Activated CD8-positive, alpha-beta memory T cell treated with anti-CD3 and anti-CD28 coated beads, Interleukin-2, amount 10 ng/mL, durations not matched to agents 7 days and 5 days (primary cell): ENCODE data around the gene ANKRA2. TPM values are rescaled to one million over a fixed set of nuclear protein-coding genes. Genes with fewer than 3 reads are reported as not detected.
A peak's percentile ranks its signal among the peaks of the same experiment; 100 is the strongest.

Experiments used
- ATAC-seq: fragments of 150-1000 bp; cut with Tn5 transposase; one replicate; pipeline ENCODE4 v1.10.0; 2021; ENCODE audit warnings: moderate library complexity
- CTCF ChIA-PET: fragments of 350-600 bp; sonication (Branson Sonifier 250); formaldehyde crosslinking; loops from one replicate; lab custom pipeline; 2021; ENCODE audit warnings: antibody characterized with exemption; lab: Charles Lee
- DNase-seq: peaks from one replicate; pipeline ENCODE4 v3.0.0-alpha.2; 2020
- H3K27ac Mint-ChIP-seq: one replicate; pipeline ENCODE4 v1.8.0; 2021; ENCODE audit warnings: mild to moderate bottlenecking, mixed read lengths
- H3K27me3 Mint-ChIP-seq: one replicate; pipeline ENCODE4 v1.8.0; 2021; ENCODE audit warnings: mixed read lengths
- H3K36me3 Mint-ChIP-seq: one replicate; pipeline ENCODE4 v1.8.0; 2021; ENCODE audit warnings: mild to moderate bottlenecking, mixed read lengths
- H3K4me1 Mint-ChIP-seq: one replicate; pipeline ENCODE4 v1.8.0; 2021; ENCODE audit warnings: mixed read lengths
- H3K4me3 Mint-ChIP-seq: one replicate; pipeline ENCODE4 v1.8.0; 2021; ENCODE audit warnings: mild to moderate bottlenecking, moderate library complexity, mixed read lengths
- H3K9me3 Mint-ChIP-seq: one replicate; pipeline ENCODE4 v1.8.0; 2022; ENCODE audit warnings: low read depth, mixed read lengths
- total RNA-seq, 2 experiments: library from RNA; stranded (reverse); gene quantifications; one replicate each; pipeline ENCODE4 v1.2.3, GENCODE V29; 2021

Gene ANKRA2
- total RNA-seq, 2 experiments from 2014 or later: 20.7 to 21.6 TPM

DNA sequence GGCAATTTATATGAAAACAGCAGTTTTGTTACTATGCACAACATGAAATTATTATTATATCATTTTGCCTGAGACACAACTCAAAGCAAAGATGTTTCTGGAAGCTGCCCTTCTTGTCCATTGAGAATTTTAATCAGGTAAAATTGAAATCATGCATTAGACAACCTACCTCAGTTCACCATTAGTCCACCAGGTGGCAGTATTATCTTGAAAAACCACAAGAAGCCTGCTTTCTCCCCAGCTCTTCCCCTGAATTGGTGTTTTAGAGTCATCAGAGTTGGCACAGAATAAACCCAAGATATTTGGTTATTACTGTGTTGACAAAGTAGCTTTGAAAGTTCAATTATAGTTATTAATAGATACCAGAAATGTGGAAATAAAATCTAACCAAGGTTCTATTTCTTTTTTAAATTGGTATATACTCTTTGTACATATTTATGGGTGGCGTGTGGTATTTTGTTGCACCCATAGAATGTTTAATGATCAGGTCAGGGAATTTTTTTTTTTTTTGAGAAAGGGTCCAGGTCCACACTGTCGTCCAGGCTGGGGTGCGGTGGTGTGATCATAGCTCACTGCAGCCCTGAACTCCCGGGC, 25.8 kb upstream of the ANKRA2 start:
- CTCF ChIA-PET: interaction anchor here (0.6 to 7.1 kb wide), 22 partner anchors 10 to 1071 kb away, joined by 3 to 92 read pairs (median 4); partner anchors contain the start of gene BTF3
- Mint-ChIP-seq H3K9me3 (no peaks in the 10 kb centered on the region), H3K36me3 (no peaks in the 10 kb centered on the region), H3K4me1 (peaks cover 9% of the 10 kb centered on the region), H3K4me3 (no peak overlapping the region), H3K27me3 (no peaks in the 10 kb centered on the region), H3K27ac (no peak overlapping the region)
- peak; percentile 49 for ATAC-seq
- DNase-seq: peak; percentile 42

DNA sequence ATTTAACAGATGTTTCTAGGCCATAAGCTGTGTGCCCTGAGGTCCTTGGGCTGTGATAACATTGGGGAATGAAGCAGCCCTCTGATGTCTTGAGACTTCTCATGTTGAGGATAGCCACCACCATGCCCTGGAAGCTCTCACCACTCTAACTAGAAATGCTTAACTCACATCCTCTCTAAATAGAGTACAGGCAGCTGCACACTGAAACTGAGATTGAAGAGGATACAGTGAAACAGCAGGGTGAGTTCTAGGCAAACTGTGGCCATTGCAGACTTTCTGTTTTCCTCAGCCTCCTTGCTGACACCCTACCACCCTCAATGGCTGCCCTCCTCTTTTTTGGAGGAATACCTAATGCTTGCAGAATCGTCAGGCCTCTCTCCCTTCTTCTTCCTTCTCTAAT, 22.5 kb upstream of the ANKRA2 start:
- Mint-ChIP-seq H3K36me3 (no peaks in the 10 kb centered on the region), H3K27me3 (no peaks in the 10 kb centered on the region), H3K4me3 (no peak overlapping the region), H3K4me1 (peaks cover 9% of the 10 kb centered on the region), H3K9me3 (no peaks in the 10 kb centered on the region), H3K27ac (no peak overlapping the region)
- ATAC-seq (peak; percentile 51), DNase-seq (no peak)
- CTCF ChIA-PET: interaction anchor here (0.6 to 7.1 kb wide), 2 partner anchors 22 to 205 kb away, joined by 3 to 92 read pairs; no protein-coding TSS in a partner anchor

DNA sequence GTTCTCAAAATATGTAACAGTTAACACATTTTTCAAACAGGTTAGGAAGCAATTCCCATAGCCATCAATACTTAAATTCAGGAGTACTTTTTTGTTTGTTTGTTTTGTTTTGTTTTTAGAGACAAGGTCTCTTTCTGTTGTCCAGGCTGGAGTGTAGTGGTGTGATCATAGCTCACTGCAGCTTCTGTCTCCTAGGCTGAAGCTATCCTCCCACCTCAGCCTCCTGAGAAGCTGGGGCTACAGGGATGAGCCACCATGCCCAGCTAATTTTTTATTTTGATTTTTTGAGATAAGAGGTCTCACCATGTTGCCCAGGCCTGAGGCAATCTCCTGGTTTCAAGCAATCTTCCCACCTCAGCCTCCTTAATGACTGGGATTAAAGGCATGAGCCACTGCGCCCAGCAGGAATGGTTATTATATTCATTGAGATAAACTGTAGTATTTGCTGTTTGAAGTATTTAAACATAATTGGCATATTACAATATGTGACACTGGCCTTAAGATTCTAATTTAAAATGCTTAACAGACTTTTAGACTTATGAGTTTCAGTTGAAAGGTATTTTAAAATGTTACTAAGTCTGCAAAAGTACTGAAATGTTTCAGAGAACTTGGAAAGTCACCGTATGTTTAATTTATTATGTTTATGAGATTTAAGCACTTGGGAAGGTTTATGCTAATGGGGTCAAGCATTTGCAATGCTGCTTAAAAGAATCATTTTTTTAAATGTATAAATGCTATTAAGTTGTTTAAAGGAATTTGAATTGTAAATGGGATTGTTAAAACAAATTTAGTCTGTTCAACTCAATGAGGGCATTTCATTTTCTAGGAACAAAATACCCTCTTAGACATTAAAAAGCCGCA, 17.1 kb upstream of the ANKRA2 start:
- ATAC-seq: no peak
- peaks cover 2% of the 10 kb centered on the region for H3K4me1 Mint-ChIP-seq
- H3K9me3 Mint-ChIP-seq: no peaks in the 10 kb centered on the region
- CTCF ChIA-PET: interaction anchor here (0.9 to 2.1 kb wide), 2 partner anchors 8 to 83 kb away, joined by 3 to 14 read pairs; no protein-coding TSS in a partner anchor
- H3K27me3 Mint-ChIP-seq: no peaks in the 10 kb centered on the region
- DNase-seq: no peak
- H3K4me3 Mint-ChIP-seq: no peak overlapping the region
- peaks cover 22% of the 10 kb centered on the region for H3K36me3 Mint-ChIP-seq
- no peak overlapping the region for H3K27ac Mint-ChIP-seq

DNA sequence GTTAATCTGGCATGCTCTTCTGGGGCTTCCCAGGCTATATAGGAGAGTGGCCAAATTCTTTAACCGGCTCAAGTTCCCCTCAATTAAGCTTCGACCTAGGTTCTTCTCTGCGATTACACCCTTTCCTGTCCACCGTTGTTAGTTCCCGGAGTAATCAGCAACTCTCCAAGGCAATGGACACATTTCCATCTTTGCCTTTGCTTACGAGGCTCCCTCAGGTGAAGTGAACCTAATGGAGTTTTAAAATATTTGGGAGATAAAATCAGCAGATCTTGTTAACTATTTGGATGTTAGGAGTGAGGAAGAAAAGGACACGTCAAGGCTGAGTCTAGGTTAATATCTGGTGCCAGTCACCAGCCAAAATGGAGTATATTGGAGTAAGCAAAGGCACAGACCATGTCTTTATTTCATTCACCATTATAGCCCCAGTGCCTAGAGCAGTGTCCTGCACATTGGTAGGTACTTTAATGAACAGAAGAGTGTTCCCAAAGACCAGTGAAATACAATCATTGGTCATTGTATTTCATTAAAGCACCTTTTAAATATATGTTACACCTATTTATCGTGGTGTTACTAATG, 619 bp upstream of the ANKRA2 start:
- Mint-ChIP-seq H3K27ac (peak overlapping the region; percentile 100), H3K36me3 (peaks cover 25% of the 10 kb centered on the region), H3K4me1 (peaks cover 40% of the 10 kb centered on the region), H3K27me3 (no peaks in the 10 kb centered on the region), H3K9me3 (no peaks in the 10 kb centered on the region), H3K4me3 (peak overlapping the region; percentile 97)
- CTCF ChIA-PET: no interaction called here
- ATAC-seq (no peak), DNase-seq (no peak)

DNA sequence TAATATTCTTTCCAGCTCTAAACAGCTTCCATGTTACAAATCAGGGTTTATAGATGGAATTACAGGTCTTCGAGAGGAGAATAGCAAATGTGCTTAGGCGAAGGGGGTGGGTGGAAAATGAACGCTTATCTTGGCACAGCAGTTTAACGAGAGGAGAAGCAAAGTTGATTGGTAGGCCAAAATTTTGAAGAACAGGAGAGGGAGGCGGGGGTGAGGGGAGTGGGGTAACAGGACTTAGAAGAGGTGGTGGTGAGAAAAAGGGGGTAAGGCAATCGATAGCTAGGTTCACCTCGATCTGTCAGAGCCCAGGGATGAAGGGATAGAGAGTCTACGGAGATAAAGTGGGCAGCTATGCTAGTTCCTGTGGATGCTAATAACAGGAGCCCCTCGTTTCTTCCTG, 764 bp downstream of the ANKRA2 start:
- H3K36me3 Mint-ChIP-seq: peaks cover 22% of the 10 kb centered on the region
- DNase-seq: peak; percentile 44

DNA sequence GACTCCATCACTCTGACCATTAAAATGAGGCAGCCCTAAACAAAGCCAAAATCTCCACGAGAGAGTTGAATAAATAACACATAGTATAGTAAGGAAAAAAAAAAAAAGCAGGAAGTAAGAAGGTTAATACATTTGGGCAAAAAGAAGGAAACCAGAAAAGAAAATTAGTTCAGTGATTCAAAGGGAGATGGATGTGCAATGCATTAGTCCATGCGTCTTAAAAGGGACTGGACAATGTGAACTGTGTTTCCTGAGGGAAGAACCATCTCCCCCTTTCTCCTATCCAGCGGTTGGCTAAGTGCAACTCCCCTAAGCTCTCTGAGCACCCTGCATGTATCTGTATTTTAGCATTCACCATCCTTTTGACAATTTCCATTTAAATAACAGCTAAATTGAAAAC, 1.4 kb downstream of the ANKRA2 start:
- Mint-ChIP-seq H3K27me3 (no peaks in the 10 kb centered on the region), H3K9me3 (no peaks in the 10 kb centered on the region), H3K36me3 (peaks cover 20% of the 10 kb centered on the region), H3K4me1 (peaks cover 45% of the 10 kb centered on the region), H3K4me3 (peak overlapping the region; percentile 97), H3K27ac (peak overlapping the region; percentile 100)
- no peak for ATAC-seq
- DNase-seq: no peak
- CTCF ChIA-PET: interaction anchor here (1.2 to 2.1 kb wide), 4 partner anchors 9 to 44 kb away, joined by 3 to 7 read pairs (median 5); no protein-coding TSS in a partner anchor

More for the DNA sequence above, 764 bp downstream of the ANKRA2 start:
- ATAC-seq: no peak
- CTCF ChIA-PET: interaction anchor here (0.8 to 2.1 kb wide), 5 partner anchors 9 to 45 kb away, joined by 3 to 7 read pairs (median 5); no protein-coding TSS in a partner anchor
- H3K4me1 Mint-ChIP-seq: peaks cover 45% of the 10 kb centered on the region
- no peaks in the 10 kb centered on the region for H3K27me3 Mint-ChIP-seq
- peak overlapping the region; percentile 100 for H3K27ac Mint-ChIP-seq
- no peaks in the 10 kb centered on the region for H3K9me3 Mint-ChIP-seq
- H3K4me3 Mint-ChIP-seq: peak overlapping the region; percentile 97

DNA sequence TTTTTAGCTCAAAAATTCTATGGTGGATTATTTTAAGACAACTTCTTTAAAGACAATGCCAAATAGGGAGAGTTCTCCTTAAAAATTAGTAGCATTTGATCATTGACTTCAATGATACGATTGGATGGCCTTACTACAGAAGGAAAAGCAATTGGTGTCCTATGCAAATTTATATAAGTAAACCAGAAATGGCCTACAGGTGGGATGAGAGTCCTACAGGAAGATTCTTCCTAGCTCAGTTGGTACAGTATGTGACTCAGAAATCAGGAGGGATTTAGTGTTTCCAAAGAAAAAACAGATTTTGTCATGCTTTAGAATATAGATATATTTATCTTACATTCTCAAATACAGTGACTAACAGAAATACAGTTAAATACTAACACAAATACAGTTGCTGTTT, 6.5 kb downstream of the ANKRA2 start:
- Mint-ChIP-seq H3K36me3 (peaks cover 20% of the 10 kb centered on the region), H3K27ac (no peak overlapping the region), H3K4me1 (peaks cover 22% of the 10 kb centered on the region), H3K9me3 (no peaks in the 10 kb centered on the region), H3K27me3 (no peaks in the 10 kb centered on the region), H3K4me3 (no peak overlapping the region)
- CTCF ChIA-PET: interaction anchor here (0.8 to 1.1 kb wide), 2 partner anchors 23 to 234 kb away, joined by 3 to 5 read pairs; no protein-coding TSS in a partner anchor
- DNase-seq (no peak), ATAC-seq (no peak)

DNA sequence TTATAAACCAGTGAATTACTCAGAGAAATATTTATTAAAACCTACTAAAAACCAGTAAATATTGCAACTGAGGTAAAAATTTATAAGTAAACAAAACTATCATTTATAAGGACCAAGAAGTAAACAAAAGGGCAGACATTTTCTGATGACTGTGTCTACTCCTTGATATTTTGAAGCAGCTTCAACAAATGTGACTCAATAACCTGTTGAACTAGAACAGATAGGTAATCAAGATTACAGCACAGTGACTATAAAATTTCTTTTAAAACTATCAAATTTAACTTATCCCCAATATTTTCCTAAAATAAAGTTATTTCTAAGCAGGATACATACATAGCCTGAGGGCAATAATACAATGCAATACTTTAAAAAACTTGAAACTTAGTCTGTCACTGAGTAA, 12.8 kb downstream of the ANKRA2 start:
- ATAC-seq (no peak), DNase-seq (no peak)
- peaks cover 5% of the 10 kb centered on the region for H3K27me3 Mint-ChIP-seq
- no peaks in the 10 kb centered on the region for H3K9me3 Mint-ChIP-seq
- peaks cover 8% of the 10 kb centered on the region for H3K36me3 Mint-ChIP-seq
- H3K4me3 Mint-ChIP-seq: no peak overlapping the region
- no peaks in the 10 kb centered on the region for H3K4me1 Mint-ChIP-seq
- CTCF ChIA-PET: no interaction called here
- no peak overlapping the region for H3K27ac Mint-ChIP-seq

DNA sequence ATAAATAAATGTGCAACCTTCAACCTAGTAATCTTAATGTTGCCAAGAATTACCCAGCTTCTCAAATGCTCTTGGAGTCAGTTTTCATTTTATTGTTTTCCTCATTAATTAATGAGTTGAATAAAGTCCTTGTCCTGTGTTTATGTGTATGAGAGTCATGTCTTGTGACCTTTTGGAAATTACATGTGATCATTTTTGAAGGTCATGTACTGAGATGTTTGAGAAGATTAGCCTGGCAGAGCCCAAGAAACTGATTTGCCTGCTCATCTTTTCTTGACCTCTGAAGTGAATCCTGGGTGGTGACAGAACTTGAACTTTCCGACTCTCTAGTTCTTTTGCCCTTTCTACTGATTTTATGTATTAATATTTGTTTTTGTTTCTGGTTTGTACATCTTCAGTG, 15.4 kb downstream of the ANKRA2 start:
- DNase-seq: no peak
- no peak overlapping the region for H3K27ac Mint-ChIP-seq
- H3K36me3 Mint-ChIP-seq: peaks cover 5% of the 10 kb centered on the region
- no peak overlapping the region for H3K4me3 Mint-ChIP-seq
- H3K27me3 Mint-ChIP-seq: peaks cover 8% of the 10 kb centered on the region
- CTCF ChIA-PET: interaction anchor here (4.3 kb wide), 1 partner anchor 14 kb away, joined by 19 read pairs; no protein-coding TSS in a partner anchor
- ATAC-seq: no peak
- H3K4me1 Mint-ChIP-seq: no peaks in the 10 kb centered on the region
- no peaks in the 10 kb centered on the region for H3K9me3 Mint-ChIP-seq

DNA sequence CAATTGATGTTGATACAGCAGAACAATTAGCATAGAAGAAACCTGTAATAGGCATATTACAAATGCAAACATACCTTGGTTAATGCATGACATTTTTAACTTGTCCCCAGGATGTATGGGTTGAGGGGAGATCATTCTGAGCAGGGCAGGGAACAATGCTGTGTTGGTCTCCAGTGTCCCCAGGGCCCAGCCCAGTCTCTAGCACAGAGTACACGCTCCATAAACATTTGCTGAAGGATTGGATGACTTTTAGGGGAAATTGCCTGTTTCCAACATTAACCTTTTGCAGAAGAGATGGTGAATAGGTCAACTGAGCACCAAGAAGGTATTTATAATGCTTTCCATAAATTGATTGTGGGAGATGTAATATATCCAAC, 20.0 kb downstream of the ANKRA2 start:
- H3K4me1 Mint-ChIP-seq: peaks cover 13% of the 10 kb centered on the region
- no peak overlapping the region for H3K4me3 Mint-ChIP-seq
- no peaks in the 10 kb centered on the region for H3K36me3 Mint-ChIP-seq
- CTCF ChIA-PET: no interaction called here
- ATAC-seq: no peak
- no peak for DNase-seq
- H3K9me3 Mint-ChIP-seq: no peaks in the 10 kb centered on the region
- H3K27me3 Mint-ChIP-seq: peaks cover 25% of the 10 kb centered on the region
- no peak overlapping the region for H3K27ac Mint-ChIP-seq

DNA sequence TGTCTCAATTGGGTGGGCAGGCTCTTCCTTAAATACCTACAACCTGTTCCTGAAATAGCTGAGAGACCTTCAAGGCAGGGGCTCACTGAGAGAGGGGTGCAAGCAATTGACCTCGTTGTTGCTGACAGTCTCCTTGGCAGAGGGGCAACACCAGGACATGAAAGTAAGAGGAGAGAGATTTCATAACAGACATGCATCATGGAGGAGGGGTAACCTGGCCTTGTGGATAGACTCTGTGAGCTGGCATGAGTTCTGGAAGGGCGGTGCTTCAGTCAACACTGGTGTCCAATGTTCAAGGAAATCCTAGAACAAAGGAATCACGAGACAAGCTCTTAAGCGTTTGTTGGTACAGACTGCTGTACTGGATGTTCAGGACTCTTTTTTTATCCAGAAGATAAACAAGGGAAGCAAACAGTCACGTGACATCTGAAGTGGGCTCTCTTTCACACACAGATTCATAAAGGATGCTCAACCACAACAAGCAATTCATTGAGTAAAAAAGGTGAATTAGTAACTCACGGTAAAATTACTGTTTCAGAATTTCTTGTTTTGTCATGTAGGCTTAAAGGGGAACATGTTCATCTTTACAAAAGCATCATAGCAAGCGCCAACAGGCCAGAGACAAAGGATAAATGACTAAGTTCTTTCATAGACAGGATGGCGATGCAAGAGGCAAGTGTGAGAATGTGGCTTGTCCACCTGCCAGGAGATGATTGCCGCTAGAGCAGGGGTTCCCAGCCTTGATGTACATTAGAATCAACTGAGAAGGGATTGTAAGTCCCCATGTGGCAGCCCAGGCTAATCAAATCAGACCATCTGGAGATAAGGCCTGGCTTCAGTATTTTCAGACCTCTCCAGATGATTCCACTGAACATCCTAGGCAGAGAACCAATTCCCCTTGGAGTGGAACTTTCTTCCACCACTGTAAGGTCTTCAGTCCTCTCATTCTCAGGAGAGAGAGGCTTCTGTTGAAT, 20.7 kb downstream of the ANKRA2 start:
- ATAC-seq (no peak), DNase-seq (no peak)
- no peaks in the 10 kb centered on the region for H3K9me3 Mint-ChIP-seq
- peaks cover 27% of the 10 kb centered on the region for H3K27me3 Mint-ChIP-seq
- no peak overlapping the region for H3K27ac Mint-ChIP-seq
- no peaks in the 10 kb centered on the region for H3K36me3 Mint-ChIP-seq
- no peak overlapping the region for H3K4me3 Mint-ChIP-seq
- peaks cover 13% of the 10 kb centered on the region for H3K4me1 Mint-ChIP-seq
- CTCF ChIA-PET: no interaction called here

DNA sequence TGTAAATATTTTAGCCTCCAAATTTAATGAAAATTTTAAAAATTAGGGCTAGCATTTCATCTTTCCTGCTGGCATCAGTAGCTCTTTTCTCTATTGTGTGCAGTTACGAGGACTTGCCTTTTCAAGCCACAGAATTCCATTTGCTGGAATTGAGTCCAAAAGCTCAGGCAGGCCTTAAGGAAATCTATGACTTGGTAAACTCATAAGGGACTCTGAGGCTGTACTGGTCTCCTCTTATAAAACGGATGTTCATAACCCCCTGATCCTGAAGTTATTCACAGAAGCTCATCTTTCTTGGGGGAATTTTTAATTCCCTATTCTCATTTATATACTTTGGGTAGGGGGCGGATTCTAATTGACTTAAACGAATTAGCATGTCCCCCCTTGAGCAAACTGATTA, 23.4 kb downstream of the ANKRA2 start:
- no peaks in the 10 kb centered on the region for H3K9me3 Mint-ChIP-seq
- peaks cover 13% of the 10 kb centered on the region for H3K4me1 Mint-ChIP-seq
- no peak overlapping the region for H3K27ac Mint-ChIP-seq
- H3K36me3 Mint-ChIP-seq: no peaks in the 10 kb centered on the region
- peaks cover 31% of the 10 kb centered on the region for H3K27me3 Mint-ChIP-seq
- no peak overlapping the region for H3K4me3 Mint-ChIP-seq
- no peak for DNase-seq
- ATAC-seq: no peak
- CTCF ChIA-PET: interaction anchor here (1.2 to 2.0 kb wide), 2 partner anchors 22 to 83 kb away, joined by 3 to 7 read pairs; no protein-coding TSS in a partner anchor
